GM18861 (cell line): ENCODE results near the gene PLA2G4B.

ENCODE experiments used
- ATAC-seq: cut with Tn5 transposase; IDR thresholded peaks from one replicate; pipeline ENCODE4 v1.9.1; 2021; ENCODE audit not compliant: unreplicated experiment

Gene PLA2G4B

GRCh38 chr15:41885841-41886240 is 47.2 kb downstream of the PLA2G4B start:
- ATAC-seq: no peak

GRCh38 chr15:41886741-41887140 is 48.1 kb downstream of the PLA2G4B start:
- ATAC-seq: no peak

- ATAC-seq: no peak
Observed at GRCh38 chr15:41887161-41887560, 48.5 kb downstream of the PLA2G4B start.

- ATAC-seq: no peak
Observed at GRCh38 chr15:41887893-41888292, 49.2 kb downstream of the PLA2G4B start.

GRCh38 chr15:41888662-41889253 is 50.1 kb downstream of the PLA2G4B start:
- ATAC-seq: no peak

- no peak for ATAC-seq
Observed at GRCh38 chr15:41890050-41890690, 51.5 kb downstream of the PLA2G4B start.

- ATAC-seq: no peak
Observed at GRCh38 chr15:41891226-41891625, 52.6 kb downstream of the PLA2G4B start.

- no peak for ATAC-seq
Observed at GRCh38 chr15:41891946-41892345, 53.3 kb downstream of the PLA2G4B start.

- no peak for ATAC-seq
Observed at GRCh38 chr15:41892621-41893421, 54.2 kb downstream of the PLA2G4B start.

GRCh38 chr15:41893422-41894250 is 55.0 kb downstream of the PLA2G4B start, which contains the start of gene SPTBN5:
SPTBN5 (minus strand) TSS chr15:41894053; CDS start chr15:41893497, 556 bp downstream.
- ATAC-seq: no peak

- no peak for ATAC-seq
Observed at GRCh38 chr15:41894251-41894790, 55.7 kb downstream of the PLA2G4B start.

- peak; percentile 78 for ATAC-seq
Observed at GRCh38 chr15:41894791-41895463, 56.3 kb downstream of the PLA2G4B start.

- no peak for ATAC-seq
Observed at GRCh38 chr15:41895491-41895890, 56.8 kb downstream of the PLA2G4B start.

- no peak for ATAC-seq
Observed at GRCh38 chr15:41895957-41896356, 57.3 kb downstream of the PLA2G4B start.

- ATAC-seq: no peak
Observed at GRCh38 chr15:41896566-41896965, 57.9 kb downstream of the PLA2G4B start.

- ATAC-seq: no peak
Observed at GRCh38 chr15:41897363-41897799, 58.7 kb downstream of the PLA2G4B start.
